Stimulated activated CD4-positive, alpha-beta T cell treated with anti-CD3 and anti-CD28 coated beads, Interleukin-1b, Interleukin-23, amount 100 ng/mL, for 48 hours (primary cell): ENCODE measurements around the gene THADA.
"Not testable (repeated sequence)": the region's sequence is repeated elsewhere in the genome, so short reads cannot be mapped to it uniquely, and the experiment has no call there.

Experiments
- DNase-seq: peaks from one replicate; pipeline ENCODE4 v3.0.0-alpha.2; 2020

Gene THADA, protein sequence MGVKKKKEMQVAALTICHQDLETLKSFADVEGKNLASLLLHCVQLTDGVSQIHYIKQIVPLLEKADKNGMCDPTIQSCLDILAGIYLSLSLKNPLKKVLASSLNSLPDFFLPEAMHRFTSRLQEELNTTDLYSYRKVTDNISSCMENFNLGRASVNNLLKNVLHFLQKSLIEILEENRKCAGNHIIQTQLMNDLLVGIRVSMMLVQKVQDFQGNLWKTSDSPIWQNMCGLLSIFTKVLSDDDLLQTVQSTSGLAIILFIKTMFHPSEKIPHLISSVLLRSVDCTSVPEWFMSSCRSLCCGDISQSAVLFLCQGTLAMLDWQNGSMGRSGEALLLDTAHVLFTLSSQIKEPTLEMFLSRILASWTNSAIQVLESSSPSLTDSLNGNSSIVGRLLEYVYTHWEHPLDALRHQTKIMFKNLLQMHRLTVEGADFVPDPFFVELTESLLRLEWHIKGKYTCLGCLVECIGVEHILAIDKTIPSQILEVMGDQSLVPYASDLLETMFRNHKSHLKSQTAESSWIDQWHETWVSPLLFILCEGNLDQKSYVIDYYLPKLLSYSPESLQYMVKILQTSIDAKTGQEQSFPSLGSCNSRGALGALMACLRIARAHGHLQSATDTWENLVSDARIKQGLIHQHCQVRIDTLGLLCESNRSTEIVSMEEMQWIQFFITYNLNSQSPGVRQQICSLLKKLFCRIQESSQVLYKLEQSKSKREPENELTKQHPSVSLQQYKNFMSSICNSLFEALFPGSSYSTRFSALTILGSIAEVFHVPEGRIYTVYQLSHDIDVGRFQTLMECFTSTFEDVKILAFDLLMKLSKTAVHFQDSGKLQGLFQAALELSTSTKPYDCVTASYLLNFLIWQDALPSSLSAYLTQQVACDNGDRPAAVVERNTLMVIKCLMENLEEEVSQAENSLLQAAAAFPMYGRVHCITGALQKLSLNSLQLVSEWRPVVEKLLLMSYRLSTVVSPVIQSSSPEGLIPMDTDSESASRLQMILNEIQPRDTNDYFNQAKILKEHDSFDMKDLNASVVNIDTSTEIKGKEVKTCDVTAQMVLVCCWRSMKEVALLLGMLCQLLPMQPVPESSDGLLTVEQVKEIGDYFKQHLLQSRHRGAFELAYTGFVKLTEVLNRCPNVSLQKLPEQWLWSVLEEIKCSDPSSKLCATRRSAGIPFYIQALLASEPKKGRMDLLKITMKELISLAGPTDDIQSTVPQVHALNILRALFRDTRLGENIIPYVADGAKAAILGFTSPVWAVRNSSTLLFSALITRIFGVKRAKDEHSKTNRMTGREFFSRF (N-terminal part only)

DNA sequence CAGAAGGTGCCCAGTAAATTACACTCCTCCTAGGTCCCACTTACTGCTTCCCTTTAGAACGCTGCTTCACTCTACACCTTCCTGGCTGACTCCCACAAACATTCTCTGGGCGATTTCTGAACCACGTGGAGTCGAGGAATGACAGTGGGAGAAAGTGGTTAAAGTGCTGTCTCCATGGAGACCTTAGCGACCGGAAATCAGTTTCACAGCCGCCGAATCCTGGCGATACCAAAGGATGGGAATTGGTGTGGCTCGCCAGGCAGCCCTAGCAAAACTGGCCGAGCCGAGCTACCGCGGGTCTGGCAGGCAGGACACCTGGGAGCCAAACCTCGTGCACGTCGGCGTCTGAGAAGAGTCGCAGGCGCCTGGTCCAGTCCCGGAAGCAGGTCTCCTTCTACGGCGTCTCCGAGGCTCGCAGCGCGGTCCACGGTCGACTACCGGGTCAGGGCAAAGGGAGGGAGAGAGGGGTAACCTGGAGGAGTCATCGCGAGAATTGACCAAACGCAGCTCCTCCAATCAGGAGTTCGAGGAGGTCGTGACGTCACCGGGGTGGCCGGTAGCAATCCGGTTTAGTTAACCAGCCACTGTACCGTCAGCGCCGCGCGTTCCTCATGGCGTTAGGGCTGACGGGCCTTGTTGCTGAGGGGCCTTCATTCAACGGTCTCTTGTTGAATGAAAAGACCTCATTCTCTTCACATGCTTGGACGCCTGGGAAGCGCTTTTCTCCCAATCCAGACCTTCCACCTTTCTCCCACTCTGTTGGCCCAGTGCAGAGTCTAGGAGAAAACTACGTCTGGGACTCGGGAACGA, at the start of gene THADA:
Gene THADA, minus strand, starts transcription at position 436 of the 810 bp plus-strand sequence. CDS start 3,646 bp downstream, outside the sequence.
- DNase-seq: peak; percentile 99

- no peak for DNase-seq
These were observed 47.8 kb upstream of the THADA start for GRCh38 chr2:43643680-43644079.

DNA sequence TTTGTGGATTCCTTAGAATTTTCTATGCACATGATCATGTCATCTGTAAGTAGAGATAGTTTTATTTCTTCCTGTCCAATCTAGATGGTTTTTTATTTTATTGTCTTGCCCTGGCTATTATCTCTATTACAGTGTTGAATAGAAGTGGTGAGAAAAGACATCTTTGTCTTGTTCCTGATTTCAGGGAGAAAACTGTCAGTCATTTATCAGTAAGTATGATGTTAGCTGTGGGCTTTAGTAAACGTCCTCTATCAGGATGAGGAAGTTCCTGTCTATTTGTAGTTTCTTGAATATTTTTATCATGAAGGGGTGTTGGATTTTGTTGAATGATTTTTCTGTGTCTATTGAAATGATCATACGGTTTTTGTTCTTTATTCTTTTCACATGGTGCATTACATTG, 46.5 kb upstream of the THADA start:
- DNase-seq: no peak

DNA sequence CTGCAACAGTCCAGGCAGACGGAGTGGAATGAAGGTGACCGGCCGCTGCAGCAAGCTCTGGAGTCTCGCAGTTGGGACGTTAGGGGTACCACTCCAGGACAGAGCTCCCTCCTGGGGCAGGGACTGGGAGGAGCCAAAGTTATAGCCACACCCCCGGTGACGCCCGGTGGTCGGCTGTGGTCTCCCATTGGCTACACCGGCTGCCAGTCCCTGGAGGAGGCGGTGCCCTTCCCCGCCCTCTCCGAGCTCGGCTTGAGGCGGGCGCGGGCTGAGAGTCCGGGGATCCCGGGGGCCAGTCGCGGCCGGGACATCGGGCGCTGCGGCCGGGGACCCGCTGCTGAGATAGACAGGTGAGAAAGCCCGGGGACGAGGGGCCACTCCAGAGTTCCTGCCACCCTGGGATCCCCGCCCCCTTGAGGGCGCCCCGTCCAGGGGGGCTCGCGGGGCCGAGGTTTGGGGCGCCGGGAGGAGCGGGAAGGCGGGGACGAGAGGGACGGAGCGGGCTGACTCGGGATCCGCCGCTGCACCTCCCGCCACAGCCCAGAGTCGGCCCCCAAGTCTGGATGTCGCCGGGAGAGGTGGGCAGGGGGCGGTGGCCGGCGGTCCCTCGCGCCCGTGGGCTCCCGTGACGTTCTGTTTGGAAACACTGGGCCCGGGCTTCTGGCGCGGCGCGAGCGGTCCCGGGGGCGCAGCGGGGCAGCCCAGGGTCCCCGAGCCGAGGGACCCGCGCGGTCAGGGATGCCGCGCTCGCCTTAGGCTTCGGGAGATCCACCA, 41.4 kb upstream of the THADA start, which contains the start of gene PLEKHH2:
Gene PLEKHH2, plus strand, starts transcription at position 231 of the 774 bp plus-strand sequence. CDS start 7,414 bp downstream, outside the sequence.
- DNase-seq: peak; percentile 91

DNA sequence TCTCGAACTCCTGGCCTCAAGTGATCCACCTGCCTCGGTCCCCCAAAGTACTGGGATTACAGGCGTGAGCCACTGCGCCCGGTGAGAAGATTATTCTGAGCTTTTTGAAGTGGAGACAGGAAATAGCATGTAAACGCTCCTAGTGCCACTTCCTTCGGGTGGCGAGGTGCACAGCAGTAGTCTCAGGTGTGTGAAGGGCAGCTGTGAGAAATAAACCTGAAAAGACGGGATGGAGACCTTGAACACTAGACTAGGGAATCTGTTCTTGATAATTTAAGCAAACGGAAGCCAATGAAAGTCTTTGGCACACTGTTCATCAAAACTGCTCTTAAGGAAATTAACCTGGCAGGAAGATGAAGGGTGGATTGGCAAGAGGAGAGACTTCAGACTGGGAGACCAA, 40.8 kb upstream of the THADA start:
- DNase-seq: peak; percentile 4

DNA sequence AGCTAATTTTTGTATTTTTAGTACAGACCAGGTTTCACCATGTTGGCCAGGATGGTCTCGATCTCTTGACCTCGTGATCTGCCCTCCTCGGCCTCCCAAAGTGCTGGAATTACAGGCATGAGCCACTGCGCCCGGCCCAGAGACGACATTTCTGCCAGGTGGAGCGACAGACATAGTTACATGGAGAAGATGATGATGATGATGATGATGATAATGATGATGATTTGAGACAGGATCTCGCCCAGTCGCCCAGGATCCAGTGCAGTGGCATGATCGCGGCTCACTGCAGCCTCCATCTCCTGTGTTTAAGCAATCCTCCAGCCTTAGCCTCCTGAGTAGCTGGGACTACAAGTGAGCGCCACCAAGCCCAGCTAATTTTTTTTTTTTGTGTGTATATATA, 40.3 kb upstream of the THADA start:
- not testable (repeated sequence) for DNase-seq

- no peak for DNase-seq
These were observed 38.9 kb upstream of the THADA start for GRCh38 chr2:43634604-43635306.

GRCh38 chr2:43631618-43632317, 35.9 kb upstream of the THADA start:
- no peak for DNase-seq

DNA sequence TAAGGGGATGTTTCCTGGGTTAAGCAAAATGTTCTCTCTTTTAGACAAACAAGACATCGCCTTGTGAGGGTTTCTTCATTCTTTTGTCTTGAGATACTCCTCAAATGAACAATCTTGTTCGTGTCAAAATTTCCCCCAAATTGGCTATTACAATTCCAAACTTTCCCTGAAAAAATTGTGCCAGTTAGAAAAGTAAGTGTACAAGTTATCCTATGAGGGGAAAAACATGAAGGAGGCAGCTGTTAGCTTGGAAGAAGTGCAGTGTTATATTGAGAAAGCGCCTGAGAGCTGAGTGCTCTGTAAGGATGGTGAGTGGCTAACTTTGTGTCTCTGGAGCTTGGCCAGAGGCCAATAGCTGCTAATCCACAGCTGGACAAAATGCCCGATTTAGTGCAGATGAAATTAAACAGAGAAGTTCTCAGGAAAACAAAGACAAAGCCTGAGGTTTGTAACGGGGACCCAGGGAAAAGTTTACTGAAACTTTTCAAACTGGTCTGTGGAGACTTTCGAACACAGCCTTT, 27.2 kb upstream of the THADA start:
- DNase-seq: no peak

DNA sequence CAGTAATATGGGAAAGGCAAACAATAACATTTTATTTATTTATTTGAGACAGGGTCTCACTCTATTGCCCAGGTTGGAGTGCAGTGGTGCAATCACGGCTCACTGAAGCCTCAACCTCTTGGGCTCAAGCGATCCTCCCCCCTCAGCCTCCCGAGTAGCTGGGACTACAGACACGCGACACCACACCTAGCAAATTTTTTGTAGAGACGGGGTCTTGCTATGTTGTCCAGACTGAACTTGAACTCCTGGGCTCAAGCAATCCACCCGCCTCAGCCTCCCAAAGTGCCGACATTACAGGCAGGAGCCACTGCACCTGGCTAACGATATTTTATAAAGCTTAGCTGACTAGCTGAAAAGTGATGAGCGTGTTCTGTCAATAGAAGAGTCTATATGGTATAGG, 23.7 kb upstream of the THADA start:
- DNase-seq: no peak

GRCh38 chr2:43616967-43617680, 21.3 kb upstream of the THADA start:
- DNase-seq: no peak

DNA sequence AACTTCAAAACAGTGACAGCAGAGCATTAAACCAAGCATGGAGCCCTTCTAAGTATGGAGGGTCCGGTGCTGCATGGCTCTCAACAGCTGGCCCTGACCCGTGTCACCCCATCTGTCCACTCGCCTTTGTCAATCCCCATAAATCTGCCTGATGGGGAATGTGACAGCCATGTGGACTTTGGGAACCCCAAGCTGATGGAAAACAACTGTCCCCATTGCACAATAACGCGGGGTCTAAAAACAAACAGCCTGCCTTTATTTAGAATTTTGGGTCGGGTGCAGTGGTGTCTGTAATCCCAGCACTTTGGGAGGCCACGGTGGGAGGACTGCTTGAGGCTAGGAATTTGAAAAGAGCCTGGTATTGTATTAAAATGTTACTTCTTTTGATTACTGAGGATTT, 17.1 kb upstream of the THADA start:
- DNase-seq: no peak

- DNase-seq: peak; percentile 76
These were observed 16.4 kb upstream of the THADA start for GRCh38 chr2:43611987-43612894.

GRCh38 chr2:43610361-43610760, 14.5 kb upstream of the THADA start:
- DNase-seq: no peak

DNA sequence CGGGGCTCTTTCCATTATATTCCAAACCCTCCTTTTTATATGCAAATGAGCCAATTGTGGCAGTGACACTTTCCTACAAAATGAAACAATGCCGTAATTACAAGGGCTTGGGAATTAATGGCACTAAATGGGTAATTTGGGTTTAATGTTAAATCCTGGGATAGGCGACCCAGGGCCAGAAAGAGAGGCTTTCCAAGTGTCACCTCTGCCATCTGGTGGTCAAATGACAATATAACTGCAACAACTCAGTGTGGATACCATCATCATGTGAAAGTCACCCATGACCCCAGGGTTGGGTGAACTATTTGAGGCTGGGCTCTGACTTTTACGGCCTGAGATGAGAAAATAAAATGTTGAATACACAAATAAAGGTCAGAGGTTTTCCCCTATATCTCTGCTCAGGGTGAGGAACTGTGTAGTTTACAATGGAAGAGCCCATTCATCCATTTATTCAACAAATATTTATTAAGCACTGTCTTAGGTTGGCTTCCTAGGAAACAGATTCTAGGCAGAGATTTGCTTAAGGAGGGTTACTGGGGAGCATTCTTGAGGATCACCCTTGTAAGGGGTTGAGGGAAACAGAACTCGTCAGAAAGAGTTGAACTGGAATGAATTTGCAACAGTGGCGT, 13.6 kb upstream of the THADA start:
- DNase-seq: peak; percentile 13

- no peak for DNase-seq
These were observed 10.0 kb upstream of the THADA start for GRCh38 chr2:43605851-43606250.

GRCh38 chr2:43605079-43605655, 9.3 kb upstream of the THADA start:
- peak; percentile 18 for DNase-seq
